Measurements from ENCODE around the gene CIAO2B. TPM values are rescaled to one million over a fixed set of nuclear protein-coding genes. Genes with fewer than 3 reads are reported as not detected.
"Not testable (repeated sequence)": the region's sequence is repeated elsewhere in the genome, so short reads cannot be mapped to it uniquely, and the experiment has no call there.

CIAO2B gene
- total RNA-seq, 2 donors from 2014 or later = 105 to 146 TPM

- no peak overlapping the region for H3K4me3 ChIP-seq
- intact Hi-C loops (cut with DNase I) = loop anchor here (5.0 to 10.0 kb wide), 2 partner anchors 182 to 209 kb away; partner anchors contain the start of genes FBXL8, MATCAP1 and TRADD
Measured at GRCh38 chr16:66975302-66975893, 41.2 kb upstream of the CIAO2B start.

DNA sequence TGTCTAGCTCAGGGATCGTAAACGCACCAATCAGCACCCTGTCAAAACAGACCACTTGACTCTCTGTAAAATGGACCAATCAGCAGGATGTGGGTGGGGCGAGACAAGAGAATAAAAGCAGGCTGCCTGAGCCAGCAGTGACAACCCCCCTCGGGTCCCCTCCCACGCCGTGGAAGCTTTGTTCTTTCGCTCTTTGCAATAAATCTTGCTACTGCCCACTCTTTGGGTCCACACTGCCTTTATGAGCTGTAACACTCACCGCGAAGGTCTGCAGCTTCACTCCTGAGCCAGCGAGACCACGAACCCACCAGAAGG lies 40.7 kb upstream of the CIAO2B start:
- H3K9ac ChIP-seq (ENCODE audit: low read depth in 2 of 2, low read length in 2 of 2); H3K36me3 ChIP-seq; H3K9me3 ChIP-seq; H3K4me1 ChIP-seq; H3K27me3 ChIP-seq; DNase-seq; H3K4me3 ChIP-seq; H3K27ac ChIP-seq: not testable (repeated sequence)
- intact Hi-C loops (cut with DNase I) = loop anchor here (5.0 to 10.0 kb wide), 2 partner anchors 182 to 210 kb away; partner anchors contain the start of genes FBXL8, MATCAP1 and TRADD

More at GRCh38 chr16:66975302-66975893, 41.2 kb upstream of the CIAO2B start:
- TF ChIP-seq CTCF (IDR thresholded peaks at IDR 0.05) = no peak
- no peak overlapping the region for H3K9ac ChIP-seq (ENCODE audit: low read depth in 2 of 2, low read length in 2 of 2)
- H3K27me3 ChIP-seq = no peaks in the 10 kb centered on the region
- H3K36me3 ChIP-seq = no peaks in the 10 kb centered on the region
- no peak for DNase-seq
- no peaks in the 10 kb centered on the region for H3K9me3 ChIP-seq
- no peak overlapping the region for H3K27ac ChIP-seq
- H3K4me1 ChIP-seq = no peaks in the 10 kb centered on the region

GRCh38 chr16:66974156-66974931 lies 40.1 kb upstream of the CIAO2B start:
- not testable (repeated sequence) for H3K27me3 ChIP-seq; H3K9ac ChIP-seq (ENCODE audit: low read depth in 2 of 2, low read length in 2 of 2); H3K9me3 ChIP-seq; H3K4me1 ChIP-seq; H3K4me3 ChIP-seq; DNase-seq; H3K36me3 ChIP-seq; H3K27ac ChIP-seq
- intact Hi-C loops (cut with DNase I) = loop anchor here (10.0 kb wide), 1 partner anchor 210 kb away; the partner anchor contains the start of gene MATCAP1

DNA sequence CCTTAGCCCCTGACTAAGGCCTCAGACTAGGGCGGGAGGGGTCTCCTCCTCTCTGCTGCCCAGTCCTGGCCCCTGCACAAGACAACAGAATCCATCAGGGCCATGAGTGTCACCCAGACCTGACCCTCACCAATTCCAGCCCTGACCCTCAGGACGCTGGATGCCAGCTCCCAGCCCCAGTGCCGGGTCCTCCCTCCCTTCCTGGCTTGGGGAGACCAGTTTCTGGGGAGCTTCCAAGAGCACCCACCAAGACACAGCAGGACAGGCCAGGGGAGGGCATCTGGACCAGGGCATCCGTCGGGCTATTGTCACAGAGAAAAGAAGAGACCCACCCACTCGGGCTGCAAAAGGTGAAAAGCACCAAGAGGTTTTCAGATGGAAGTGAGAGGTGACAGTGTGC lies 39.5 kb upstream of the CIAO2B start:
- no peaks in the 10 kb centered on the region for H3K4me1 ChIP-seq
- no peak overlapping the region for H3K9ac ChIP-seq (ENCODE audit: low read depth in 2 of 2, low read length in 2 of 2)
- no peak for DNase-seq
- no peaks in the 10 kb centered on the region for H3K27me3 ChIP-seq
- no peak overlapping the region for H3K4me3 ChIP-seq
- H3K27ac ChIP-seq = no peak overlapping the region
- intact Hi-C loops (cut with DNase I) = loop anchor here (10.0 kb wide), 1 partner anchor 211 kb away; the partner anchor contains the start of gene MATCAP1
- no peak for TF ChIP-seq CTCF (IDR thresholded peaks at IDR 0.05)
- H3K36me3 ChIP-seq = no peaks in the 10 kb centered on the region
- H3K9me3 ChIP-seq = no peaks in the 10 kb centered on the region

GRCh38 chr16:66972983-66973382 lies 38.8 kb upstream of the CIAO2B start:
- no peak for TF ChIP-seq CTCF (IDR thresholded peaks at IDR 0.05)
- Histone ChIP-seq H3K4me1 (no peaks in the 10 kb centered on the region), H3K9ac (ENCODE audit: low read depth in 2 of 2, low read length in 2 of 2) (no peak overlapping the region), H3K36me3 (no peaks in the 10 kb centered on the region), H3K27ac (no peak overlapping the region), H3K9me3 (no peaks in the 10 kb centered on the region), H3K4me3 (no peak overlapping the region), H3K27me3 (no peaks in the 10 kb centered on the region)
- intact Hi-C loops (cut with DNase I) = loop anchor here (10.0 kb wide), 1 partner anchor 212 kb away; the partner anchor contains the start of gene MATCAP1
- no peak for DNase-seq

DNA sequence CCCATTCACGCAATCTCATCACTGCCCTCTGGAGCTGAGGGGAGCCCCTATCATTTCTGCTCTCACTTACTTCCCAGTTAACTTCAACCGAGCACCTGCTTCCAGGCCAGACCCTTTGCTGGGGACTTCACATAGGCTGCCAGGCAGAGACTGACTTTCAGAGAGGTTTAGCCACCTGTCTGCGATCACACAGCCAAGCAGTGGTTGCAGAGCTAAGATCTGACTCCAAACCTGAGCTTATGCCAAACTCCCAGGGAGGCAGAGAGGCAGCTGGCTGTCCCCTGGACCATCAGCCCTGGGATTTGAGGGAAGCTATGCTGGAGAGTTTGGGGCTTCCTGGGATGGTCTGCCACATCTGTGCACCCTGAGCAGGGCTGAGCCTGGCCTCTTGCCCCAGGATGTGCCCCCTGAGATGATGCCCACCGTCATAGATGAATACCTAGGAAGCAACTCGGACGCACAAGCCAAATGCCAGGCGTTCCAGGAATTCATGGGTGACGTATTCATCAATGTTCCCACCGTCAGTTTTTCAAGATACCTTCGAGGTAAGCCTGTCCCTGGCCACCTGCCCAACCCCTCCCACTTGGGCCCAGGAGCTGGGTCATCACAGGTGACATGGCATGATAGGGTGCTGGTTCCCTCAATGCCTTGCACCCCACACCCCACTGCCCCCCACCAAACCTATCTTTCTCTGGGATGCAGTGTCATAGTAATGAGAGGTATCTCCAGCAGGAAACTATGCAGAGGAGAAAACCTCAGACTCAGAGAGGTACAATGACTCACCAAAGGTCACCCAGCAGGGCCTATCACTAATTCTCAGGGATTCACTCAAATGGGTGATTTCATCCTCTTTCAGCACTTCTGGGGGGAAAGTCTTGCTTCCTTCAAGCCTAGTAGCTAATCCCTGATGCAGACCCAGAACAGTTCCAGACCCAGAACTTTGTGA lies 36.8 kb upstream of the CIAO2B start:
- no peak for DNase-seq
- Histone ChIP-seq H3K27me3 (no peaks in the 10 kb centered on the region), H3K27ac (no peak overlapping the region), H3K36me3 (no peaks in the 10 kb centered on the region), H3K9me3 (no peaks in the 10 kb centered on the region), H3K4me3 (no peak overlapping the region), H3K4me1 (no peaks in the 10 kb centered on the region), H3K9ac (ENCODE audit: low read depth in 2 of 2, low read length in 2 of 2) (no peak overlapping the region)
- TF ChIP-seq CTCF (IDR thresholded peaks at IDR 0.05) = no peak
- intact Hi-C loops (cut with DNase I) = loop anchor here (10.0 kb wide), 1 partner anchor 214 kb away; the partner anchor contains the start of gene MATCAP1
